ENCODE results near the gene THRB. TPM values are rescaled to one million over a fixed set of nuclear protein-coding genes. Genes with fewer than 3 reads are reported as not detected.

Gene THRB
- total and polyA plus RNA-seq, 9 of the 15 experiments (the other 6 are each of a cell fraction or from before 2014, with no cell fraction given): 1.7 to 14.9 (median 6.9) TPM

GRCh38 chr3:24386458-24386857, 108.2 kb downstream of the THRB start:
- CTCF ChIA-PET (ENCODE audit: low intra/inter-chr PET ratio): no interaction called here
- ATAC-seq (no peak), FAIRE-seq (no peak)
- TF ChIP-seq HDAC8 (tag; IDR thresholded peaks at IDR 0.05) (no peak), ZNF408 (CRISPR knock-in tag; IDR thresholded peaks at IDR 0.05; ENCODE audit: low read depth) (no peak), RBM25 (IDR thresholded peaks at IDR 0.05; ENCODE audit: low read depth, low read length, severe bottlenecking) (no peak), ARID3B (CRISPR knock-in tag; IDR thresholded peaks at IDR 0.05; ENCODE audit: borderline replicate concordance) (no peak), BRF2 (IDR thresholded peaks at IDR 0.05; ENCODE audit: borderline replicate concordance, insufficient read depth, insufficient read length) (no peak), SREBF1 (IDR thresholded peaks at IDR 0.05; ENCODE audit: borderline replicate concordance, low read depth, low read length) (no peak), PRPF4 (IDR thresholded peaks at IDR 0.05; ENCODE audit: insufficient read depth, low read depth, low read length, poor library complexity, severe bottlenecking) (no peak), ZNF280A (IDR thresholded peaks at IDR 0.05; ENCODE audit: low read depth, partially characterized antibody) (no peak), ZBTB7A (IDR thresholded peaks at IDR 0.05; ENCODE audit: borderline replicate concordance, control insufficient read depth, low read depth, low read length) (no peak), TAL1 (IDR thresholded peaks at IDR 0.05) (no peak), GMEB1 (CRISPR knock-in tag; IDR thresholded peaks at IDR 0.05) (no peak), ZC3H8 (IDR thresholded peaks at IDR 0.05) (no peak), MIER1 (IDR thresholded peaks at IDR 0.05; ENCODE audit: low read depth) (no peak), NR2F6 (CRISPR knock-in tag; IDR thresholded peaks at IDR 0.05) (no peak), ASH1L (IDR thresholded peaks at IDR 0.05; ENCODE audit: borderline replicate concordance, low read depth, partially characterized antibody) (no peak), ILK (tag; IDR thresholded peaks at IDR 0.05; ENCODE audit: borderline replicate concordance, low read depth) (no peak), NRF1 (conservative IDR thresholded peaks at IDR 0.05 in 1 of 2, IDR thresholded peaks at IDR 0.05 in 1 of 2) (no peak)

More at GRCh38 chr3:24386458-24386857, 108.2 kb downstream of the THRB start:
- H3K27me3 ChIP-seq (ENCODE audit: control insufficient read depth in 2 of 2, insufficient read depth in 2 of 2, low read length in 2 of 2): no peaks in the 10 kb centered on the region
- intact Hi-C loops (cut with micrococcal nuclease) (no loop called here), in situ Hi-C loops (cut with MboI) (no loop called here)
- no peaks in the 10 kb centered on the region for H4K20me1 ChIP-seq (replicated peaks; ENCODE audit: control insufficient read depth, insufficient read depth, low read length)
- DNase-seq (ENCODE audit: extremely low read depth in 1 of 4, low spot score in 3 of 4): no peak
- no peaks in the 10 kb centered on the region for H3K36me3 ChIP-seq (ENCODE audit: control insufficient read depth, insufficient read depth, low read length)
- 35% methylated on average over 3 of the region's 3 CpGs for WGBS (ENCODE audit: insufficient coverage, low coverage, missing lambda C conversion rate)
- no peak overlapping the region for H3K4me2 ChIP-seq (ENCODE audit: insufficient read depth, low read length)
- no peak overlapping the region for H3K9ac ChIP-seq (ENCODE audit: insufficient read depth in 1 of 2, low read depth in 2 of 2, low read length in 2 of 2)
- H3K4me1 ChIP-seq (replicated peaks in 1 of 2; ENCODE audit: control insufficient read depth in 2 of 2, insufficient read depth in 2 of 2, low read length in 2 of 2): no peaks in the 10 kb centered on the region; a peak in 1 of 5 replicates
- H3K9me3 ChIP-seq (replicated peaks; ENCODE audit: control insufficient read depth, insufficient read depth, low read depth, low read length): no peaks in the 10 kb centered on the region
- H3K27ac ChIP-seq (ENCODE audit: extremely low read depth, low read depth, low read length): no peak overlapping the region
- no TSS peak for BruUV-seq (replicated peaks)
- H3K79me2 ChIP-seq (ENCODE audit: control insufficient read depth, insufficient read depth, low read length): no peaks in the 10 kb centered on the region; the same call in 2 of the 3 replicates
- POLR2A ChIA-PET: no interaction called here
- H2AFZ ChIP-seq (ENCODE audit: low read depth, low read length): no peak overlapping the region
- no peak overlapping the region for H3K4me3 ChIP-seq
- H3K9me1 ChIP-seq (ENCODE audit: control insufficient read depth, insufficient read depth, low read length): no peaks in the 10 kb centered on the region

Measured in K562 (cell line).